ENCODE results near the gene RBM17.
"Not testable (repeated sequence)": the region's sequence is repeated elsewhere in the genome, so short reads cannot be mapped to it uniquely, and the experiment has no call there.

RBM17 gene

GRCh38 chr10:6055929-6056328, 32.9 kb upstream of the RBM17 start:
- in situ Hi-C loops (cut with MboI; ENCODE audit: low sequenced_read_pairs) = no loop called here

GRCh38 chr10:6056411-6057135, 32.3 kb upstream of the RBM17 start:
- in situ Hi-C loops (cut with MboI; ENCODE audit: low sequenced_read_pairs) = no loop called here

DNA sequence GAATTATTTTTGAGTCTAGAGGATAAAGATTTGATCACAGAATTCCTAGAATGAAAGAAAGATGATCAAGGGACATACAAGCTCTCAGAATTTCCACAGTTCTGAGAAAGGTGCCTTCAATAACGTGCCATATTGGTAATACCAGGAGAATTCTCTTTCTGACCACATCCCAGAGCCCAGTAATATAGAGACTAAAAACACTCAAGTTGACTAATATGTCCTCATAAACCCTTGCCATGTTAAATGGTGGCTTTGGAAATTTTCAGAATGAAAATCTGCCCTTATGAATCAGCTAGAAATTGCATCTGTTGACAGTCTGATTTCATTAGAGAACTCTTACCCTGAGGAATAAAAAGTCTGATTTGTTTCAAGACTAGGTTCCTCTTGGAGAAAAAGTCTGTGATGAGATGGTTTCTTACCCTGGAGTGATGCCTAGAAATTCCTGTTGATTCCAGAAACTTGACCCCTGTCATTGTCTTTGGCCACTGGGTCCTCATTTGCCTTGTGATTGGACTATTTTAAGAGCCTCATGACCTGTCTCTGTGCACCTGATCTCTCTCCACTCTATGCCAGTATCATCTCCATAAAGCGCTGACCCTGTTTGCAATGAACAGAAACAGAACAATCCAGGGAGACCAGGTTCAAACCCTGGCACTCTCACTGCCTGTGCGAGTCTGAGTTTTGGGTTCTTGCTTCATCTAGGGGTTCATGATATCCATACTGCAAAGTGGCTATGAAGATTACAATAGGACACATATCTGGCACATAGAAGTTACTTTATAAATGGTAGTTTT, 30.0 kb upstream of the RBM17 start:
- in situ Hi-C loops (cut with MboI; ENCODE audit: low sequenced_read_pairs) = no loop called here

GRCh38 chr10:6059506-6059905, 29.3 kb upstream of the RBM17 start:
- in situ Hi-C loops (cut with MboI; ENCODE audit: low sequenced_read_pairs) = no loop called here

- in situ Hi-C loops (cut with MboI; ENCODE audit: low sequenced_read_pairs) = no loop called here
These were observed 27.8 kb upstream of the RBM17 start for GRCh38 chr10:6061056-6061455.

DNA sequence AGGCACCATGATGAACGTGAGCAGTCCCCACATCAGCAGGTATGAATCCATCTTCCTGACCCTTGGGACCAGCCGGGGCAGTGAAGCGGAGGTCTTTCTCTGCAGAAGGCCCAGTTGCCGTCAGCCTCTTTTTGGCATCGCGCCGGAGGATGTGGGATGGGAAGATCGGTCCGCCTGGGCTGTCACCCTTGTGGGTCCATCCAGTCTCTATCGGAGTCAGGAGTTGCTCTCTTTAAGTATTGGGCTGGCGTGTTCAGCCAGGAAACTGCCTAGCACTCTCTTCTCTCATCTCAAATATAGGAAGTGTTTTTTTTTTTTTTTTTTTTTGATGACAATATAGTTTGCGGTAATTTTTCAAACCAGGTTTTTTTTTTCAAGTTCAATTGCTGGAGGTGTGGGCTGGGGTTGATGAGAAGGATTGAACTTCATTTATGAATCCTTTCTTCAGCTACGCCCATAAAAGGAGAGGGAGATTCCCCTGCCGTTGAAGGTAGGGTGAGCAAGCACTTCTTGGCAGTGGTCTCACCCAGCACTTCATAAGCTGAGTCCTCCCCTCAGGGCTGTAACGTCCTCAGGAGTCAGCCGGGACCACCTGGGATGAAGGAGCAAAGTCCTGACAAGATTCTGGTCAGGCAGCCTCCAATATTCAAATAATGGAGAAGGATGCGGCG, 26.6 kb upstream of the RBM17 start, which contains the start of gene IL2RA:
Gene IL2RA, minus strand, starts transcription at position 267 of the 671 bp plus-strand sequence. Its CDS starts 216 bp downstream, at position 51.
- in situ Hi-C loops (cut with MboI; ENCODE audit: low sequenced_read_pairs) = no loop called here

DNA sequence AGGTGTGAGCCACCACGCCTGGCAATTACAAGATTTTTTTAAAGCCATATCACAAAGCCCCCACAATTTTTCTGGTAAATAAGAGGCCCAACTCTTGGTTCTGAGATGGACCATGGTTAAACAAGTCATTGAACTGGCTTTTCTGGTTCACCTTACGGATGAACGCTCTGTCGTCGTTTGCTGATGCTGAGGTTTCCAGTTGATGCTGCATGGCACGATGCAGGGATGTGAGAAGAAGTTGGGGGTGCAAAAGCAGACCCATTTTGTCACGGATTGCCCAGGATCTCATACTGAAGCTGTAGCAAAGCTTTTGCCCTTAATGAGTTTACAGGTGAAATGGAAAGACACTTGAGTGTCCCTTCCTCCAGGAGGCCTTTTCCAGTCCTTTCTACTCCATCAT, 24.7 kb upstream of the RBM17 start:
- in situ Hi-C loops (cut with MboI; ENCODE audit: low sequenced_read_pairs) = no loop called here

GRCh38 chr10:6064726-6065125, 24.1 kb upstream of the RBM17 start:
- in situ Hi-C loops (cut with MboI; ENCODE audit: low sequenced_read_pairs) = not testable (repeated sequence)

DNA sequence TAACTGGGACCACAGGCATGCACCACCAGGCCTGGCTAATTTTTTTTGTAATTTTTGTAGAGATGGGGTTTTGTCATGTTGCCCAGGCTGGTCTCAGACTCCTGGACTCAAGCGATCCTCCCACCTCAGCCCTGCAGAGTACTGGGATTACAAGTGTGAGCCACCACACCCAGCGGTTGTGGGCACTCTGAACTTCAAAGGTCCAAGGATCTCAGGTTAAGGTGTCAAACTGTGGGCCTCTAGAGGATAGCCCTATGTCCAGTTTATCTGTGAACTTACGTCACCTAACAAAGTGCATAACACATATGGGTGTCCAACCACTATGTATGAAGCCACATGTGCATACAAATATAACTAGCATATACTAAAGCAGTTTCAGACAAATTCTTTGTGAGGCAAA, 23.4 kb upstream of the RBM17 start:
- in situ Hi-C loops (cut with MboI; ENCODE audit: low sequenced_read_pairs) = no loop called here

GRCh38 chr10:6065835-6066234, 23.0 kb upstream of the RBM17 start:
- in situ Hi-C loops (cut with MboI; ENCODE audit: low sequenced_read_pairs) = no loop called here

DNA sequence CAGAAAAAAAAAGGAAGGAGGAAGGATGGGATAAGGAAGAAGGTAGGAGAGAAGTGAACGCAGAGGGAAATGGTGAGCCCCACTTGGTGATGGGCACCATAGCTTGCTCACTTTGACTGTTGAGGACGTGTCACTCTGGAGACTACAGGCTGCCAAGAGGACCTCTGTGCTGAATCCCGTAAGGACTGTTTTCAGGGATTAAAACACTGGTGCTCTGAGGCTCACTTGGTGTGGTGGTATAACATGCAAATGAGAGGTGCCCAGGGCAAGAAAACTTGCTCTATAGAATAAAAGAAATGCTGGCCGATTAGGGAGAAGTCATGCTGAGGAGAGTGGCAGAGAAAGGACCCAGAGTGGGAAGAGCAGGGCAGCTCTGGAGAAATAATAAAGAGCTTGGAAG, 21.4 kb upstream of the RBM17 start:
- in situ Hi-C loops (cut with MboI; ENCODE audit: low sequenced_read_pairs) = no loop called here

DNA sequence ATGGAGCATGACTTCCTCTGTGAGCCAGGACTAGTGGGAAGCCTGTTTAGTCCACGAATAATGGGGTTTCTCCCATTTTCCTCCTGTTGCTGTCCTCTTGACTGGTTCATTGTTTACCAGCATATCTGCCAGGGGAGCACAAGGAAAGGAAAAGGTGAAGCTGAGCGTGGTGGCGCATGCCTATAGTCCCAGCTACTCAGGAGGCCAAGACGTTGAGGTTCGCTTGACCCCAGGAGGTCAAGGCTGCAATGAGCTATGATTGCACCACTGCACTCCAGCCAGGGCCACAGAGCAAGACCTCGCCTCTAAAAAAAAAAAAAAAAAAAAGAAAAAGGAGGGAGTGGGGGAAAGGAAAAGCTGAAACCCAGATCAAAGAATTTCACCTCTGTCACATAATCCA, 20.8 kb upstream of the RBM17 start:
- in situ Hi-C loops (cut with MboI; ENCODE audit: low sequenced_read_pairs) = no loop called here

- in situ Hi-C loops (cut with MboI; ENCODE audit: low sequenced_read_pairs) = no loop called here
These were observed 20.4 kb upstream of the RBM17 start for GRCh38 chr10:6068422-6068821.

DNA sequence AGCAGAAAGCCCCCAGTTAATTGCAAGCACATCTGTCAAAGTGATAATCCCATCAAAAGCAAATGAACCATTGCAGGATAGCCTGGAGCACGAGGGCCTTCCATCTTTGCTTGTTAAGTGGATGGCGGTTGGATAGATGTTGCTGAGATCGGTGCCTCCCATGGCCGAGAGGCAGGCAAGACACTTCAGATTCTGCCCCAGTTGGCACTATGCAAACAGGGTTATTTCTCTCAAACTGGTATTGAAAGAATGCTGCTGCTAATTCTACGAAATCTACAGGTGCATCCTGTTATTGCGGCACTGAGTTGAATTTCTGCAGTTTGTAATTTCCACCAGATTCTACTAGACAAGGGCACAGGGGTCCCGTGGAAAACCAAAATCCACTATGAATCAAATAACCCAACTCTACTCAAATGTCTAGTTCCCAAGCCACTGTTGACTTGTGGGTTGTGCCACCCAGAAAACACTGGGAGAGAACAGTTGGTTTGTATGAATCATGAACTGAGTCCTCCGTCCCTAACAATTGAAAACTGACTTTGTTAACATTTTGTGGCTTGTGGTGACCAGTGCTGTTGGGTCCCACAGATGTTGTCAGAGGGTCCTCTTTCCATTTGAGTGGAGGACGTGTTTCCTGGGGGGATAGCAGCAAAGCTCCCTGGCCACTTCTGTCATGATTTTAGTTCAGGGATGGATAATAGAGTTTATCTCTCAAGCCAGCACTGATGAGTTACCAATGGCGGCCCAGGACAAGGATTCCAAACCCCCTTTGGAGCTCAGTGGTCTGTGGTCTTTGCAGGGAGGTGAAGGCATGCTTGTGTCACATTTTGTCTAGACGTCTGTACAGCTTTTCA, 19.5 kb upstream of the RBM17 start:
- in situ Hi-C loops (cut with MboI; ENCODE audit: low sequenced_read_pairs) = no loop called here

GRCh38 chr10:6070660-6071059, 18.2 kb upstream of the RBM17 start:
- in situ Hi-C loops (cut with MboI; ENCODE audit: low sequenced_read_pairs) = no loop called here

GRCh38 chr10:6071181-6072175, 17.4 kb upstream of the RBM17 start:
- in situ Hi-C loops (cut with MboI; ENCODE audit: low sequenced_read_pairs) = no loop called here

- in situ Hi-C loops (cut with MboI; ENCODE audit: low sequenced_read_pairs) = no loop called here
These were observed 16.5 kb upstream of the RBM17 start for GRCh38 chr10:6072215-6072934.

DNA sequence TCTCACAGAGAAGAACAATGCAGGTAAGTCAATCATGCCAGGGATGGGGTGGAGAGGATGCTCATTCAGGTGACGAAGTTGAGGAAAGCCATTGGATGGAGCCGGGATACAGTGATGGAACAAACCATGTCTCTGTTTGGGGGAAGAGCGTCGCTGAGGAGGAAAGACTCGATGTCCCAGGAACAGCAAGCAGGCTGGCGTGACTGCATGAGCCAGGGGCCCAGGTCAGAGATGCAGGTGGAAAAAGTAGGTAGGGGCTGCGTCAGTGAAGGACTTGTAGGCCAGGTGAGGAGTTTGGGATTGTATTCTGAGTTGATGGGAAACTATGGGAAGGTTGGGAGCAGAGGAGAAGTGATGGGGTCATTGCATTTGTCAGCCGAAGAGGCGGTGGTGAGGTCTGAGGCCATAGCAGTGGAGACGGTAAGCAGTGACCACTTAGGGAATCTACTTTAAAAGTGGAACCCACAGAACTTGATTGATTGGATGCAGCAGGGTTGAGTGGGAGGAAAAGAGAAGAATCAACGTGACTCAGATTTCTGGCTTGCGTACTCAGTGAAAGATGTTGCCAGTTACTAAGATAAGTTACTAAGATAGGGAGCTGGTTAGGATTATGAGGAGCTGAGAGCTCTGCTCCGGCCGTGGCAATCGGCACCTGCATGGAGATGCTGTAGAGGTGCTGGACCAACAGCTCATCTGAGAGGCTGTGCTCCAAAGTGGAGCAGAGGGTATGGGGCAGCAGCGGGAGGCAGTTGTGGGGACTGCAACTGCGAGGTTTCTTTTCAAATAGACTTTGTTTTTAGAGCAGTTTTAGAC, 14.1 kb upstream of the RBM17 start:
- in situ Hi-C loops (cut with MboI; ENCODE audit: low sequenced_read_pairs) = no loop called here

All from hTERT RPE-1 (cell line).